HG03378 (cell line): Measurements from ENCODE around the gene NR2F1-AS1.
"Not testable (repeated sequence)": the region's sequence is repeated elsewhere in the genome, so short reads cannot be mapped to it uniquely, and the experiment has no call there.

Experiments used
- ATAC-seq: cut with Tn5 transposase; IDR thresholded peaks from one replicate; pipeline ENCODE4 v1.9.1; 2021; ENCODE audit warnings: mild to moderate bottlenecking, moderate library complexity; ENCODE audit not compliant: unreplicated experiment

The NR2F1-AS1 gene

GRCh38 chr5:93577854-93578812 lies 2.9 kb downstream of the NR2F1-AS1 start:
- ATAC-seq = no peak

GRCh38 chr5:93576994-93577853 lies 3.8 kb downstream of the NR2F1-AS1 start:
- ATAC-seq = no peak

DNA sequence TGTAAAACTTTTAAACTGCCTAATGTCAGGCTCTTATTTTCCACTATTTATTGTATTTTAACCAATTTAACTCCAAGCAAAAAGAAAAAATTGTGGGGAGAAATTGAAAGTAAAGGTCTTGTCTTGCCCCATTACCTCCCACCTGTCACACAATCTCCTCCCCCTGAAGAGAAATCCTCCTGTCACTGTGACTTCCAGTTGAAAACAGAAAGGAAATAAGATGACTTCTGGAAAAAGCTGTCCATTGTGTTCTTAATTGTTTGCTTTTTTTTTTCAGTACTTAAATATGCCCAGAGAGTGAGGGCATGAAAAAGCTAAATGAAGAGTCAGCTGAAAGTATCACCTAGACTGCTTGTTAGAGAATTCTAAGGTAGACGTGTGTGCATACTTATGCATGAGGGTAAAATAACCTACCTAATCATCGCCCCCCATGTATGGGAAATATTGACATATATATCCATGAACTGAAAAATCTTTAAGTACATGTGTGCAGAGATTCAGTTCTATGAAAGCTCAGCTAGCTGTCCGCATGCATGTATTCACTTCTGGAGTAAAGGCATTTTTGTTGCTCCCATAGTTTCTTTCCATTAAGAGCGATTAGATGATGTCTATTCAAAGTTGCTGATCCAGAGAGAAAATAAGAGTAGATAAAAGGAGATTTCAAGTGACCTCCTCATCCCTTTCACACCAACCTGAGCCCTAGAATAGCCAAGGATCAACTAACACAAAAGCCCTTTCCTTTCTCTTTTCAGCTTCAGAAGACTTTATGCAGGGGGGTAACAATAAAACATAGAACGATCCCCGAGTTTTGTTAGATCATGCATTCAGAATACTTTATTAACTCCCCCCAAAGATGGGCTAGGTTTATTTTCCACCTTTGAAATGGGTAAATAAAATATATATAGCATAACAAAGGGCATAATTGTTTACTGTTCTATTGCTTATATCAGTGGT lies 5.3 kb downstream of the NR2F1-AS1 start:
- no peak for ATAC-seq

DNA sequence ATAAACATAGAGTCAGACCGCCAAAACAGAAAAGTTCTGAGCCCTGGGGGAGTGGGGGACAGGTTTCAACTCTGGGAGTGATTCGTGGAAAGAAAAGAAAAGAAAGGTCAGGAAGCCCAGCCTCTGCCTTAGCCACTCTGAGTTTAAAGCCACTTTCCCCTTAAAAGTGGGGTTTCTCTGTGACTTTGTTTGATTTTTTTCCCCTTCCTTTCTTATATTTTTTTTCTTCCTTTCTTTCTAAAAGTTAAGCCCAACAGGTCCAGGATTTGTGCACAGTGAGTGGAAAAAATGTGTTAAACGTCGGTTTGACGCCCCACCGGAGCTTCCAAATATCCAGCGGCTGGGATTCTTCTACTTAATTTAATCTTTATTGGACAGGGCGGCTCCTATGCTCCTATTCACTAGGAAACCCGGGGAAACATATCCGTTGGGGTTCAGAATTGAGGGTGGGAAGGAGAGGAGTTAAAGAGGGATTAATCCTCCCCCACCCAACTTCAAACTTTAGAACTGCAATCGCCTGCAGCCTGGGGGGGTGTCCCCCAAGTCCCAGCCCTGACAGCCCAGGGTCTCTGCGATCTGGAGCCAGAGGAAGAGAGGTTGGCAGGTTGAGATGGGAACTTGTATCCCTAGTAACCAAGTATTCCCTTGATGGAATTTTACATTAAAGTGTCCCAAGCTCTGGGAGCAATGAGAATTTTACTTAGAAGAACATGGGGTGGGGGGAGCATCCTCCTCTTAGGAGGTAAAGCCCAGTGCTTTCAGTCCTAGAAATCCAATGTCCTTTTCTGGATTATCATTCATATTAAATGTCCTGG lies 6.3 kb downstream of the NR2F1-AS1 start:
- ATAC-seq = no peak

- no peak for ATAC-seq
These were observed 7.4 kb downstream of the NR2F1-AS1 start for GRCh38 chr5:93573354-93574351.

GRCh38 chr5:93572608-93573353 lies 8.2 kb downstream of the NR2F1-AS1 start:
- ATAC-seq = no peak

GRCh38 chr5:93572101-93572607 lies 8.9 kb downstream of the NR2F1-AS1 start:
- no peak for ATAC-seq

GRCh38 chr5:93571114-93571949 lies 9.7 kb downstream of the NR2F1-AS1 start:
- no peak for ATAC-seq

DNA sequence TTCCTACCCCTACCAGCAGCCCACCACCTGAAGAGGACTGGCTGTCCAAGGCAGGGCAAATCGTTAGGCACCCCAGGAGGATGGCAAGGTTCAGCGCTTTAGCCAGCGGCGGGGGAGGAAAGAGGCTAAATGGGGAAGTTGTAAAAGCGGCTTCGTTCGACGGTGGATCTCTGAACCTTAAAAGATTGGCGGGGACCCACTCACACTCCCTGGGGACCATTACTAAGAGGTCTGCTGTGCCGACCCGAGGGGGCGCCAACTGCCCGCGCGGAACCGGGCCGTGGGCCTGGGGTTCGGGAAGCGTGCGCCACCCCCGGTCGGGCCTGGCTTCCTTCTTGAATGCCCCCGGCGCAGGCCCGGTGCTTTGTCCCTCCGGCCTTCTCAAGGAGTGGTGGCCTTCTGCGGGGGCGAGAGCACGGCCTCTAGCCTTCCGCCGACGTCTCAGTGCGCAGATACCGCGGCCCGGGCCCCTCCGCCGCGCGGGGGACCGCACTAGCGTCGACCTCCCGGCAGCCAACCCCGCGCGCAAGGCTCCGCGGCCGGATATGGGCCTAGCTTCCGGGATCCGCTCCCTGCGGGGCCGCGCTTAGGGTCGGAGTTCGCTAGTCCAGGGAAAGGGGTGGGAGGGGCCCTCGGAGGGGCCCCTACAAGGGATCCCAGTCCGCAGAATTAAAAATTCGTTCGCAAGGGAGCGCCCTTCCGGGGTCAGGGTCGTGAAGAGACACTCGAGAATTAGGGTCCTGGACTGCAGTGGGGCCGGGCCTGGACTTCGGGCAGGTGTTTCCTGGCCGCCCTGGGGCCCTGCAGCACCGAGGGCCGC lies 10.5 kb downstream of the NR2F1-AS1 start:
- no peak for ATAC-seq

- ATAC-seq = no peak
These were observed 11.5 kb downstream of the NR2F1-AS1 start for GRCh38 chr5:93569300-93570160.

DNA sequence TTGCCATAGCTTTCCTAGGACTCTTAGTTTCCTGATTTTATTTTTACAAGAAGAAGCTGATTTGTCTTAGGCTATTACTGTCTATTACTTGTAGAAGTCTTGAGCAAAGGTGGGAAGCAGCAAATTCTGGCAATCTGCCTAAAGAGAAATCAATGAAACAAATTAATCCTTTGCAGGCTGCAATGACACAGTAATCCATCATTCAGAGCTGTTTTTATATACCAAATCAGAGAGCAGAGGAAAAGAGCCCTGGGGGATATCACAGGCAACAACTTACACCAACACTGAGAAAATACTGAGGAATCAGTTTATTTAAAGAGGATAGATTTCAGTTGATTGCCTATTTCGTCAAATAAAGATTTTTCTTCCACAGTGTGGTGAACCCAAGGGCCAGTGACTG lies 13.6 kb downstream of the NR2F1-AS1 start:
- ATAC-seq = no peak

DNA sequence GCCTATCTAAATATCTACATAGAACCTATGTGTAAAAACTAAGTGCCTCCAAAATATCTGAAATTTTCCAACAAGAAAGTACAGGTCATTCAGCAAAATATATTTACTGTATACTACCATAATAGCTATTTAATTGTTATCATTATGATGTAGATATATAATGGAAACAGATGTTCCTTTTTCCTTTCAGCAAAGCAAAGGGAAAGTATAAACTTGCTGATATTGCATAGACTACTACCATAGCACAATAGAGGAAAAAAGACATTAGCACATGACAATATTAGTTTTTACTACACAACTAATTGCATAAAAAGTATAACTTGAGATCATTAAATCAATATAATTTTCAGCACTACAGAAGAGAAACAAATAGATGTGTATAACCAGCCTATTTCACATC lies 14.9 kb downstream of the NR2F1-AS1 start:
- ATAC-seq = no peak

DNA sequence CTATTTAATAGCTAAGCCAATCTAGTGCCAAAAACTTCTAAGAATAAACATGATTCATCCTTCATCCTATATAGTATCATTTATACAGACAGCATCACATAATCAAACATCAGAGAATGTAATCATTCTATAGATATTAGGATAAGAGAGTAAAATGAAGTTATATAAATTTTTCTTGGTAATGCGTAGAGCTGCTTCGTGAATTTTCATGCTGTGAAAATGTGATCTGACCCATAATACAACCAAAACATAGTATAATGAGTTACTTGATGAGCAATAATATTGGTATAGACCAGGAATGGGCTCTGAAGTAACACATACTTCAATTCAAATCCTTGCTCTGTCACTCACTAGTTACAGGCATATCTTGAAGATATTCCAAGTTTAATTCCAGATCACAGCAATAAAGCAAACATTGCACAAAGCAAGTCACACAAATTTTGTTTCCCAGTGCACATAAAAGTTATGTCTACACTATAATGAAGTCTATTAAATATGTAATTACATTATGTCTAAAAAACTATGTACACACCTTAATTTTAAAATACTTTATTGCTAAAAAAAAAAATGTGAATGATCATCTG lies 23.9 kb downstream of the NR2F1-AS1 start:
- ATAC-seq = no peak

DNA sequence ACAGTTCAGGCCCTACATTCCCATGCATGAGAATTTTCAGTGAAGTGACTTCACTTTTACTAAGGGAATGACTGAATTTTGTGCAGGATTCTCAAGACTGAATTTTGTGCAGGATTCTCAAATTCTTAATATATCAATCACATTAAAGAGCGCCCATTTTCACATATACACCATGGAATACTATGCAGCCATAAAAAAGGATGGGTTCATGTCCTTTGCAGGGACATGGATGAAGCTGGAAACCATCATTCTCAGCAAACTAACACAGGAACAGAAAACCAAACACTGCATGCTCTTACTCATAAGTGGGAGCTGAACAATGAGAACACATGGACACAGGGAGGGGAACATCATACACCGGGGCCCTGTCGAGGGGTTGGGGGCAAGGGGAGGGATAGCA lies 31.4 kb downstream of the NR2F1-AS1 start:
- ATAC-seq = not testable (repeated sequence)

GRCh38 chr5:93545872-93546271 lies 35.1 kb downstream of the NR2F1-AS1 start:
- ATAC-seq = no peak
